ENCODE data around the gene ABAT. TPM values are rescaled to one million over a fixed set of nuclear protein-coding genes. Genes with fewer than 3 reads are reported as not detected.

ABAT gene
- total and polyA plus RNA-seq, 2 donors (not counting 1 experiment from before 2014, with no cell fraction given) = 6.2 to 14.3 TPM

DNA sequence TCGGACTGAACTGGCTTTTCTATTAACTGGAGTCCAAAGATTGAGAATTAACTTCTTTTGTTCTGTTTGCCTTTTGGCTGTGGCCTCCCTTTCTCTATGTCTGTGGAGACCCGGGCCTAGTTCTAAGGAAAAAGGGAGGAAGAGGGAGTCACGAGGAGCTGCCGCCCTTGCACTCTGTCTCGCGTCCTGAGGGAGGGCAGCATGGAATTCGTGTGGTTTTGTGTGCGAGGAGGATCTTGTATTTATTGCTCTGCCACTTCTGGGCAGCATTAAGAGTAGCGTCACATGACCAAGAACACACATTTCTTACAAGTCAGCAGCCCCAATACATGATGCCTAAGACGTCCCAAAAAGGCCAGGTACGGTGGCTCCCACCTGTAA, 29.3 kb upstream of the ABAT start:
- H3K4me2 ChIP-seq (replicated peaks; ENCODE audit: low read depth, low read length, poor library complexity, severe bottlenecking) = peak overlapping the region; percentile 35
- no peak for ATAC-seq (ENCODE audit: low read depth)
- H3K36me3 ChIP-seq (replicated peaks in 1 of 2; ENCODE audit: control extremely low read depth in 1 of 2, control insufficient read depth in 1 of 2, extremely low read depth in 1 of 2, insufficient read depth in 2 of 2, low read length in 1 of 2) = peaks cover 4 to 62% of the 10 kb centered on the region in 2 experiments
- intact Hi-C loops (cut with micrococcal nuclease) = no loop called here
- no peaks in the 10 kb centered on the region for H3K27me3 ChIP-seq (replicated peaks in 1 of 4; ENCODE audit: control extremely low read depth in 1 of 4, control insufficient read depth in 3 of 4, insufficient read depth in 4 of 4, low read length in 3 of 4)
- CTCF ChIA-PET = no interaction called here
- H3K9ac ChIP-seq (ENCODE audit: low read length) = no peak overlapping the region
- no peak overlapping the region for H2AFZ ChIP-seq (ENCODE audit: insufficient read depth, low read depth, low read length, poor library complexity, severe bottlenecking)
- H3K4me1 Mint-ChIP-seq = peaks cover 9% of the 10 kb centered on the region
- H3K27ac ChIP-seq (ENCODE audit: low read length in 2 of 2) = peak overlapping the region in 1 of 2 donors; percentile 52
- H3K79me2 ChIP-seq (ENCODE audit: control insufficient read depth, insufficient read depth, low read length) = no peaks in the 10 kb centered on the region
- POLR2A ChIA-PET = no interaction called here
- no peak overlapping the region for H3K4me3 Mint-ChIP-seq
- H3K27ac Mint-ChIP-seq = peak overlapping the region; percentile 35
- no peak for DNase-seq
- H3K27me3 Mint-ChIP-seq = no peaks in the 10 kb centered on the region
- peak overlapping the region in 1 of 5 experiments; percentile 54 for H3K4me3 ChIP-seq (ENCODE audit: control extremely low read depth in 1 of 5, extremely low read depth in 1 of 5, insufficient read depth in 1 of 5, low read depth in 2 of 5, low read length in 4 of 5)
- peaks cover 5% of the 10 kb centered on the region in 2 donors for H3K4me1 ChIP-seq (ENCODE audit: control insufficient read depth in 2 of 2, insufficient read depth in 2 of 2, low read length in 2 of 2)
- no peak for TF ChIP-seq EZH2 (IDR thresholded peaks at IDR 0.05; ENCODE audit: borderline replicate concordance, insufficient read depth, low read depth, low read length, poor library complexity, severe bottlenecking)
- TF ChIP-seq, protein P1, sequence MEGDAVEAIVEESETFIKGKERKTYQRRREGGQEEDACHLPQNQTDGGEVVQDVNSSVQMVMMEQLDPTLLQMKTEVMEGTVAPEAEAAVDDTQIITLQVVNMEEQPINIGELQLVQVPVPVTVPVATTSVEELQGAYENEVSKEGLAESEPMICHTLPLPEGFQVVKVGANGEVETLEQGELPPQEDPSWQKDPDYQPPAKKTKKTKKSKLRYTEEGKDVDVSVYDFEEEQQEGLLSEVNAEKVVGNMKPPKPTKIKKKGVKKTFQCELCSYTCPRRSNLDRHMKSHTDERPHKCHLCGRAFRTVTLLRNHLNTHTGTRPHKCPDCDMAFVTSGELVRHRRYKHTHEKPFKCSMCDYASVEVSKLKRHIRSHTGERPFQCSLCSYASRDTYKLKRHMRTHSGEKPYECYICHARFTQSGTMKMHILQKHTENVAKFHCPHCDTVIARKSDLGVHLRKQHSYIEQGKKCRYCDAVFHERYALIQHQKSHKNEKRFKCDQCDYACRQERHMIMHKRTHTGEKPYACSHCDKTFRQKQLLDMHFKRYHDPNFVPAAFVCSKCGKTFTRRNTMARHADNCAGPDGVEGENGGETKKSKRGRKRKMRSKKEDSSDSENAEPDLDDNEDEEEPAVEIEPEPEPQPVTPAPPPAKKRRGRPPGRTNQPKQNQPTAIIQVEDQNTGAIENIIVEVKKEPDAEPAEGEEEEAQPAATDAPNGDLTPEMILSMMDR (IDR thresholded peaks at IDR 0.05) = no peak
- no peaks in the 10 kb centered on the region for H3K9me3 Mint-ChIP-seq (ENCODE audit: insufficient read depth)
- H4K20me1 ChIP-seq (ENCODE audit: control insufficient read depth, insufficient read depth, low read length, poor library complexity, severe bottlenecking) = no peaks in the 10 kb centered on the region
- no peaks in the 10 kb centered on the region for H3K9me3 ChIP-seq (ENCODE audit: control extremely low read depth in 1 of 3, control insufficient read depth in 2 of 3, insufficient read depth in 1 of 3, low read length in 2 of 3)
- WGBS (ENCODE audit: insufficient coverage) = 66% methylated on average over 7 of the region's 11 CpGs

DNA sequence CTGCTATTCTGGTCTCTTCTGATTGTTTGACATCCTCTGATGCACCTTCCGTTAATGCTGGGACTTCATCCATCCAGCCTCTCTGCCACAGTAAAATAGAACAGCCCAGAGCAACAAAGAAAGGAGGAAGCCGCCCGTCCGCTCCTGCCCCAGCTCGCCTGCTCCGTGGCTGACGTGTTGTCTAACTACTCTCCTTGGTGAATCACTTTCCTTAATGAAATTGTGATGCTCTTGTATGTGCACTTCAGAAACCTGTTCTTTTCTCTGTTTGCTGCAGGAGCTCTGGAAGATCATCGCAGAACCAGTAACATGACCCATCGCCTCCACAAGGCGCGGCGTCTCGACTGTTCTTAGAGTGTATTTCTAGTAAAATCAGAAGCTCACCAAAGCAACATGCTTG, 28.6 kb upstream of the ABAT start:
- H3K4me3 Mint-ChIP-seq = no peak overlapping the region
- H3K27me3 ChIP-seq (replicated peaks in 1 of 4; ENCODE audit: control extremely low read depth in 1 of 4, control insufficient read depth in 3 of 4, insufficient read depth in 4 of 4, low read length in 3 of 4) = no peaks in the 10 kb centered on the region
- no peaks in the 10 kb centered on the region for H3K9me3 ChIP-seq (ENCODE audit: control extremely low read depth in 1 of 3, control insufficient read depth in 2 of 3, insufficient read depth in 1 of 3, low read length in 2 of 3)
- no peak overlapping the region for H3K4me2 ChIP-seq (replicated peaks; ENCODE audit: low read depth, low read length, poor library complexity, severe bottlenecking)
- peaks cover 4 to 61% of the 10 kb centered on the region in 2 experiments for H3K36me3 ChIP-seq (replicated peaks in 1 of 2; ENCODE audit: control extremely low read depth in 1 of 2, control insufficient read depth in 1 of 2, extremely low read depth in 1 of 2, insufficient read depth in 2 of 2, low read length in 1 of 2)
- peaks cover 9% of the 10 kb centered on the region for H3K4me1 Mint-ChIP-seq
- no peak overlapping the region for H3K4me3 ChIP-seq (ENCODE audit: control extremely low read depth in 1 of 5, extremely low read depth in 1 of 5, insufficient read depth in 1 of 5, low read depth in 2 of 5, low read length in 4 of 5)
- H3K4me1 ChIP-seq (ENCODE audit: control insufficient read depth in 2 of 2, insufficient read depth in 2 of 2, low read length in 2 of 2) = peaks cover 5% of the 10 kb centered on the region in 2 donors
- H3K9ac ChIP-seq (ENCODE audit: low read length) = no peak overlapping the region
- POLR2A ChIA-PET = no interaction called here
- WGBS (ENCODE audit: insufficient coverage) = 86% methylated on average over 4 of the region's 13 CpGs
- DNase-seq = no peak
- no peak overlapping the region for H2AFZ ChIP-seq (ENCODE audit: insufficient read depth, low read depth, low read length, poor library complexity, severe bottlenecking)
- TF ChIP-seq, protein P1 (IDR thresholded peaks at IDR 0.05) = no peak
- no peak for TF ChIP-seq EZH2 (IDR thresholded peaks at IDR 0.05; ENCODE audit: borderline replicate concordance, insufficient read depth, low read depth, low read length, poor library complexity, severe bottlenecking)
- no peaks in the 10 kb centered on the region for H4K20me1 ChIP-seq (ENCODE audit: control insufficient read depth, insufficient read depth, low read length, poor library complexity, severe bottlenecking)
- intact Hi-C loops (cut with micrococcal nuclease) = no loop called here
- no peak for ATAC-seq (ENCODE audit: low read depth)
- no peaks in the 10 kb centered on the region for H3K9me3 Mint-ChIP-seq (ENCODE audit: insufficient read depth)
- CTCF ChIA-PET = no interaction called here
- H3K27ac Mint-ChIP-seq = no peak overlapping the region
- H3K27me3 Mint-ChIP-seq = no peaks in the 10 kb centered on the region
- H3K27ac ChIP-seq (ENCODE audit: low read length in 2 of 2) = no peak overlapping the region
- H3K79me2 ChIP-seq (ENCODE audit: control insufficient read depth, insufficient read depth, low read length) = no peaks in the 10 kb centered on the region

All from B cell (primary cell).